Skeletal muscle satellite cell (primary cell): ENCODE measurements around the gene TEPSIN.

Experiments
- H3K27me3 ChIP-seq: 2 replicates; pipeline ENCODE4 v1.7.0; 2013; ENCODE audit warnings: low read length; ENCODE audit not compliant: control insufficient read depth, insufficient read depth
- H3K36me3 ChIP-seq: 2 replicates; pipeline ENCODE4 v1.7.0; 2013; ENCODE audit warnings: mild to moderate bottlenecking, control low read depth, low read length; ENCODE audit not compliant: insufficient read depth
- H3K4me1 ChIP-seq: 2 replicates; pipeline ENCODE4 v1.7.0; 2013; ENCODE audit warnings: low read length; ENCODE audit not compliant: control insufficient read depth, insufficient read depth
- H3K4me2 ChIP-seq: 2 replicates; pipeline ENCODE4 v1.7.0; 2013; ENCODE audit warnings: mild to moderate bottlenecking, low read length
- H3K4me3 ChIP-seq: 2 replicates; pipeline ENCODE4 v1.7.0; 2013; ENCODE audit warnings: low read length
- H3K9ac ChIP-seq: 2 replicates; pipeline ENCODE4 v1.7.0; 2013; ENCODE audit warnings: mild to moderate bottlenecking, low read depth, low read length, moderate library complexity
- H3K9me3 ChIP-seq: replicated peaks from 2 replicates; pipeline ENCODE4 v1.7.0; 2013; ENCODE audit warnings: mild to moderate bottlenecking, control low read depth, low read length

TEPSIN gene

DNA sequence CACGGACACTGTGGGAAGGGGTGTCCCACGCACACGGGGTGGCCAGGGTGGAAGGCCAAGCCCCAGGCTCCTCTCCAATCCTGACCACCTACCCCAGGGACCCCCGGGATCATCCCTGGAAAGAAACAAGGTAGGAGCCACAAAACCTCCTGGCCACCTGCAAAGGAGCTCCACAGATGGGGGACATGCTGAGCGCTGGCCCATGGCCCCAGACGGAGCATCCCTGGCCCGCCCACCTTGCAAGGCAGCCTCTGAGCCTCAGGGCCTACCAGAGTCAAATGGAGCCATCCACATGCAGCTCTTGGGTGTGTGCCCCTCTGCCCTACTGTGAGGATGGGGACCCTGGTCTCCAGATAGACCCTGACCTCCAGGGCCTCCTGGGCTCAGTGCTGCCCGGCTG is 40.0 kb upstream of the TEPSIN start:
- H3K4me2 ChIP-seq, result no peak overlapping the region
- no peaks in the 10 kb centered on the region for H3K9me3 ChIP-seq
- no peak overlapping the region for H3K4me3 ChIP-seq
- H3K36me3 ChIP-seq, result peaks cover 52% of the 10 kb centered on the region
- no peaks in the 10 kb centered on the region for H3K4me1 ChIP-seq
- no peak overlapping the region for H3K9ac ChIP-seq
- H3K27me3 ChIP-seq, result no peaks in the 10 kb centered on the region

DNA sequence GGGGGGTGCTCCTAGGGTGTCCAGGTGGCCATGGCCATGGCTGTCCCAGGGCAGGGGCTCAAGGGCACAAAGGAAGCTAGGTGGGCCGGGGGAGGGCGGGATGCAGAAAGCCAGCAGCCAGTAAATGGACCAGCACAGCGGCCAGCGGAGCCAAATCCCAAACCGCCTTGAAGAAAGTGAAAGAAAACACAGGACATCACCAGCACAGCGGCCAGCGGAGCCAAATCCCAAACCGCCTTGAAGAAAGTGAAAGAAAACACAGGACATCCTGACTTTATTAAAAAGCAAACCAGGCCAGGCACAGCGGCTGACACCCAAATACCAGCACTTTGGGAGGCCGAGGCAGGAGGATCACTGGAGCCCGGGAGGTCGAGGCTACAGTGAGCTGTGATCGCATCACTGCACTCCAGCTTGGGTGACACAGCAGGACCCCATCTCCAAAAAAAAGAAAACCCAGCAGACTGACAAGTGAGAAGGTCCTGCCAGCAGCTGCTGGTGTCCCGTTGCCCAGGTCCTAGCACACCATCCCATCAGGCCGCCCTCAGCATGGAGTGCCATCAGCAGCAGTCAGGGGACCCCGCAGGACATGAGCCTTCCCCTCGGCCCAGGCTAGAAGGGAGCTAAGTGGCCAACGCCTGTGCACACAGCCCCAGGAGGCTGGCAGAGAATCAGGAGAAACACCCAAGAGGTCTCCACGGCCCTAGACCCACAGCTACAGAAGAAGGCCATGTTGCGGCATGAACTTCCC is 39.3 kb upstream of the TEPSIN start:
- Histone ChIP-seq H3K27me3 (no peaks in the 10 kb centered on the region), H3K4me3 (no peak overlapping the region), H3K9ac (no peak overlapping the region), H3K4me2 (no peak overlapping the region), H3K36me3 (peaks cover 59% of the 10 kb centered on the region), H3K4me1 (no peaks in the 10 kb centered on the region), H3K9me3 (no peaks in the 10 kb centered on the region)

DNA sequence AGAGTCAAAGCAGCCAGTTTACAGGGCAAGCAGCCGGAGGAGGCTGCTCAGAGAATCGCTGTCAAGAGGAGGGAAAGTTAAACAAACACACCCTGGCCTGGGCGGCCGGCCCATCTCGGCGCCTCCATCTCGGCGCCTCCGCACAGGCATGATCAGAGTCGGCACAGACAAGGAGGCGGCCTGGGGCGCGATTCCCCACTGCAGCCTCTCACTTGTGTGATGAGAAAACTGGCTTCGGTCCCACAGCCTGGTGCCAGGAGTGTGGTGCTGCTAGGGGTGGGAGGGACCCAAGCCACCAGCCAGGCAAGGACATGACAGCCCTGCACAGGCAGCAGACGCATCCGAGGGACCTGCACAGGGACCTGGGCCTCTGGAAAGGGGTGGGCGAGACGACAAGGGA is 38.6 kb upstream of the TEPSIN start:
- H3K36me3 ChIP-seq, result peaks cover 63% of the 10 kb centered on the region
- H3K27me3 ChIP-seq, result no peaks in the 10 kb centered on the region
- no peak overlapping the region for H3K9ac ChIP-seq
- H3K4me3 ChIP-seq, result no peak overlapping the region
- H3K4me1 ChIP-seq, result no peaks in the 10 kb centered on the region
- H3K4me2 ChIP-seq, result no peak overlapping the region
- no peaks in the 10 kb centered on the region for H3K9me3 ChIP-seq

DNA sequence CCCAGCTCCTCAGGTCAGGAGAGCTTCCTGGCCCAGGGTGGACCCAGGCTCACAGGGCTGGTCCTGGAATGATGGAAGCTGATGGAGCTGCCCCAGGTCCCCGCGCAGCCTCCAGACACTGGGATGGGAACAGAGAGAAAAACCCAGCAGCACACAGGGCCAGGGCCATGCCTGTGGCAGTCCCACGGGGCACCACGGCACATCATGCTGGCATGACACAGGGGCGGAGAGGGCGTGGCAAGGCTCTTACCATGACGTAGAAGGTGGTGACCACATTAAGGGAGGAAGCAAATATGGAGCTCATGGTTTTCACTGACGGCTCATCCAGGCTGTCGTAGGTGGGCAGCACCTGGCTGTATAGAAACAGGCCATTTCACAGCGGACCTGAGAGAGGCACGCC is 37.9 kb upstream of the TEPSIN start:
- Histone ChIP-seq H3K4me3 (no peak overlapping the region), H3K9ac (no peak overlapping the region), H3K36me3 (peaks cover 64% of the 10 kb centered on the region), H3K4me1 (no peaks in the 10 kb centered on the region), H3K9me3 (no peaks in the 10 kb centered on the region), H3K4me2 (no peak overlapping the region), H3K27me3 (no peaks in the 10 kb centered on the region)

DNA sequence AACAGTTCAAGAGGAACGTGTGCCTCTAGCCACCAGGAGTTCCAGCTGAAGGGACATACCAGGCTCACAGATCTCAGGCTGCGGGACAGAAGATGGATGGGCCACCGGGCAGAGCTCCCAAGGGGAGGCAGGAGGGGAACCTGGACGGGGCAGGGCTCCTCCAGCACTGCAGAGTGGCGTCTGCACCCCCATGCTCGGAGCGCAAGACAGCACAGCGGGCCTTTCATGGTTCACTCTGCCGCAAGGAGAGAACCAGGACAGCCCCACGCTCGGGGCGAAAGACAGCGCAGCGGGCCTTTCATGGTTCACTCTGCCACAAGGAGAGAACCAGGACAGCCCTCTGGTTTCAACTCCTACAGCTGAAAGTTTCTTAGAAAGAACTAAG is 35.6 kb upstream of the TEPSIN start:
- H3K36me3 ChIP-seq, result peaks cover 60% of the 10 kb centered on the region
- H3K4me1 ChIP-seq, result no peaks in the 10 kb centered on the region
- no peaks in the 10 kb centered on the region for H3K9me3 ChIP-seq
- no peaks in the 10 kb centered on the region for H3K27me3 ChIP-seq
- no peak overlapping the region for H3K4me2 ChIP-seq
- H3K9ac ChIP-seq, result no peak overlapping the region
- H3K4me3 ChIP-seq, result no peak overlapping the region

DNA sequence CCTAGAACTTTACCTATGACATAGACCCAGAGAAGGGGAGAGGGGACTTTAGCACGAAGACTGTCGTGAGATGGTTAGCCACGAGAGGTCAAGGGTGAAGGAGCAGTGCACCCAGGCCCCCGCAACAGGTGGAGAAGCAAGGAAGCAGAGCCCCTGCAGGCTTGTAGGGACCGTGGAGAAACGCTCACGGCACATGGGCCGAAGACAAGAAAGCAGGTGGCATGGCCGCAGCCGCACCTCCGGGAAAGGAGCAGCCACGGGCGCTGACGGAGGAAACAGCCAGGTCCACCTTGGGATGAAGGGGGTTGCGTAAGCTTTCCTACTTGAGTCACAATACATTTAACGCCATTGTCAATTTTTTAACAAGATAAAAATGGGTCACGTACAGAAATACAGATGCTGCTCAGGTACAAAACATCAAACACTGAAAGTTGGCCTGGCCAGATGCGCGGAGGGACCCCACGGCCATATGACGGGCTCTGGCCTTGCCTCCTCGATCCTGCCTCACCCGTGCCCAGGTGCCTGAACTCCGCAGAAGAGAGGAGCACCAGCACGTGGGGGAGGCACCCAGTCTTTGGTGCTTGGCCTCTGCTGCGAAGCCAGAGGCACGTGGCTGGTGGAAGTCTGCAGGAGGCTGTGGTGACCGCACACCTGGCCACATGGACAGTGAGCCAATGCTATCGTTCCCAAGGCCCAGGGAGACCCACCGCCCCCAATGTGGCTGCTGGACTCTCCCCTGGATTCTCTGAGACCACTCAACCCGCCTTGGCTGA is 35.0 kb upstream of the TEPSIN start:
- H3K36me3 ChIP-seq, result peaks cover 60% of the 10 kb centered on the region

DNA sequence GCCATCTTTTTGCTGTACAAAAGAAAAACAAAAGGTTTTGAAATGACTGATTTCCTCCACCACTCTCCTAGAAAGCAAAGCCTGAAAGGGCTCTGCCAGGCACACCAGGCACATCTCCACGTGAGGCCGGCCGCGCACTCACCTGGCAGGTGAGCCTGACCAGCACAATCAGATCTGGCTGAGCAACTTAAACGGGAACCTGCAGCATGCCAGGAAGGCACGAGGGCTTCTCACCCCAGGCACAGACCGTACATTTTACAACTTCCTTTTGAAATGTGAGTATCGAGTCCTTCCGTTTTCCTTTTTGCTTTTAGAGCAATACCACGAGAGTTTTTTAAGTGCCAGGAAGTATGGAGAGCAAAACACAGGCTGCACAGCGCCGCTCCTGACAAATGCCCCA is 33.8 kb upstream of the TEPSIN start:
- Histone ChIP-seq H3K27me3 (no peaks in the 10 kb centered on the region), H3K4me2 (no peak overlapping the region), H3K4me3 (no peak overlapping the region), H3K4me1 (no peaks in the 10 kb centered on the region), H3K9me3 (no peaks in the 10 kb centered on the region), H3K9ac (no peak overlapping the region), H3K36me3 (peaks cover 66% of the 10 kb centered on the region)

More for the DNA sequence above, 35.0 kb upstream of the TEPSIN start:
- H3K4me2 ChIP-seq, result no peak overlapping the region
- no peak overlapping the region for H3K9ac ChIP-seq
- H3K4me1 ChIP-seq, result no peaks in the 10 kb centered on the region
- no peaks in the 10 kb centered on the region for H3K27me3 ChIP-seq
- no peaks in the 10 kb centered on the region for H3K9me3 ChIP-seq
- no peak overlapping the region for H3K4me3 ChIP-seq

DNA sequence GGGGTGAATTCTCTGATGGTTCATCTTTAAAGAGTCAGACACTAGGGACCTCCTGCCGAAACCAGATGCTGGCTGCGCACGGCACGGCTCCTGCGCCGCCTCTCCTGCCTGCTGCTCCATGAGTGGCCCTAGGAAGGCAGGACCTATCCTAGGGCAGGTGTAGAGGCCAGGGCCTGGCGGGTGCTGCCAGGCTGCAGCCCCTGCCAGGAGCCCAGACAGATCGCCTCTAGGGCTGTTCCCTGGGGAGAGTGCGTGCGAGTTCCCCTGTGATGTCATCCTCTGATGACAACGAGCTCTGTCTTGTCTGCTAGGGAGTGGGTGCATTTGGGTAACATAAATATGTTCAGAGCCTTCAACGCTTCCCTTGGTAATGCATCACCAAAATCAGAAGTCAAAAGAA is 32.4 kb upstream of the TEPSIN start:
- no peak overlapping the region for H3K4me2 ChIP-seq
- H3K4me1 ChIP-seq, result no peaks in the 10 kb centered on the region
- no peak overlapping the region for H3K4me3 ChIP-seq
- H3K27me3 ChIP-seq, result no peaks in the 10 kb centered on the region
- H3K9ac ChIP-seq, result no peak overlapping the region
- peaks cover 63% of the 10 kb centered on the region for H3K36me3 ChIP-seq
- no peaks in the 10 kb centered on the region for H3K9me3 ChIP-seq

DNA sequence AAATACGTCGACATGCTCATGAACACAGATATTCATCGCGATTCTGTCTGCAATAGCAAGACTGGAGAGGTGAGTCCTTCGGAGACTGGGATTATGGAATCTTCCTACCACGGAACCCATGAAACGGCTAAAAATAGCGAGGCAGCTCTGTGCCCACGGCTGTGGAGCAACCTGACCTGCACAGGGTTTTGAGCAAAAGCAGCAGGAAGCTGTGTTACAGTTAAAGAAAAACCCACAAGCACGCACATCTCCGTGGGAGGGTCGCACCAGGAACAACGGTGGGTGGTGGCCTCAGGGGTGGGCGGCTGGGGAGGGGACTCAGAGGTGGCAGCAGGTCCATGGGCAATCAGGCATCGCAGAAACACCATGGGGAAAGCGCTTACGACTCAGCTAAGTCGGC is 31.4 kb upstream of the TEPSIN start:
- H3K27me3 ChIP-seq, result no peaks in the 10 kb centered on the region
- H3K4me3 ChIP-seq, result no peak overlapping the region
- no peak overlapping the region for H3K9ac ChIP-seq
- no peaks in the 10 kb centered on the region for H3K9me3 ChIP-seq
- H3K4me2 ChIP-seq, result no peak overlapping the region
- H3K36me3 ChIP-seq, result peaks cover 64% of the 10 kb centered on the region
- H3K4me1 ChIP-seq, result no peaks in the 10 kb centered on the region

DNA sequence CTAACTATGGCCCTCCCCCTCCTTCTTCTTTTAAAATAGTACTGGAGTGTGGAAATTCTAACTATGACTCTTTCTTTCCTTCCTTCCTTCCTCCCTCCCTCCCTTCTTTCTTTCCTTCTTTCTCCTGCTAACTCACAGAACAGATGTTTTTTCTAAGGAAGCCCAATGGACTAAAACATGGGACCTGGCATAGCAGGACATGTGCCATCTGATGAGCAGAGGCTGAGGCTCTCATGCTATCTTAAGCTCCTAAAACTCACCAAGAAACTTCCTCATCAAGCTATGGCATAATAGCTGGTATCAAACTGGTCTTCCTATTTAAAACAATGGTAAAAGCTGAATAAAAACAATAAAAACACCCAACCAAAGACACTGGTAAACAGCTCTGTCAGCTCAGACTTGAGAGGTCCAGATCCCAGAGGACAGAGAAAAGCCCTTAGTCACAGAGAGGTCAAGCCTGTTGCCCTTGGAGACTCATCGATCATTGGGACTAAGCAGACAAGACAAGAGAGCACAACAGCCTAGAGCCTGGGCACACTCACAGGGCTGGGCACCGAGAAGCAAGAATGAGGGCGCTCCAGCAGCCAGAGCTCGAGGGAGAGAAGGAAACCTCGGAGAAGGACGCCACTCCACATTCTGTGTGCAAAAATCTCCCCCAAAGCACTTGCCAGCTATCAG is 28.7 kb upstream of the TEPSIN start:
- peaks cover 48% of the 10 kb centered on the region for H3K36me3 ChIP-seq
- H3K4me2 ChIP-seq, result no peak overlapping the region

DNA sequence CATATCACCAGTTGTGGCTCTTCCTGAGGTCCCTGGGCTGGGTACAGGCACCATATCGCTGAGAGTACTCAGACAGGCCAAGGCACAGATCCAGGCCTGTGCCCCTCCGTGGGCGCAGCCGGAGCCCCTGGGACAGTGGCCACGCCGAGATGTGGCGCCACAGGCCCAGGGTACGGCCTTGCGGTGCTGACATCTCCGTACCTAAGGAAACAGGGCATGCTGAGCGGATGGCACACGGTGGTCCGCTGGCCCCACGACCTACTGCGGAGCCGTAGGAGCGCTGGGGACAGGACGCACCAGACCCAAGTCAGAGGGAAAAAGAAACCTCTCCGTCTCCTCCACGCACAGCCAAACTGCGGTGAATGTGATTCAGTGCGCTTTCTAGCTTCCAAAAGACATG is 26.7 kb upstream of the TEPSIN start:
- no peaks in the 10 kb centered on the region for H3K9me3 ChIP-seq
- H3K4me2 ChIP-seq, result no peak overlapping the region
- peaks cover 59% of the 10 kb centered on the region for H3K36me3 ChIP-seq
- H3K4me1 ChIP-seq, result no peaks in the 10 kb centered on the region
- H3K27me3 ChIP-seq, result no peaks in the 10 kb centered on the region
- H3K9ac ChIP-seq, result no peak overlapping the region
- no peak overlapping the region for H3K4me3 ChIP-seq

More for the DNA sequence above, 28.7 kb upstream of the TEPSIN start:
- H3K4me3 ChIP-seq, result no peak overlapping the region
- H3K9me3 ChIP-seq, result no peaks in the 10 kb centered on the region
- no peak overlapping the region for H3K9ac ChIP-seq
- no peaks in the 10 kb centered on the region for H3K4me1 ChIP-seq
- H3K27me3 ChIP-seq, result no peaks in the 10 kb centered on the region
